ENCODE measurements around the gene TBC1D22A. TPM values are rescaled to one million over a fixed set of nuclear protein-coding genes. Genes with fewer than 3 reads are reported as not detected.

The TBC1D22A gene
- total RNA-seq, 2 donors from 2014 or later: 11.5 to 15.4 TPM

- no peak overlapping the region for H3K27ac ChIP-seq
These were observed 301.2 kb downstream of the TBC1D22A start for GRCh38 chr22:47063606-47064005.

DNA sequence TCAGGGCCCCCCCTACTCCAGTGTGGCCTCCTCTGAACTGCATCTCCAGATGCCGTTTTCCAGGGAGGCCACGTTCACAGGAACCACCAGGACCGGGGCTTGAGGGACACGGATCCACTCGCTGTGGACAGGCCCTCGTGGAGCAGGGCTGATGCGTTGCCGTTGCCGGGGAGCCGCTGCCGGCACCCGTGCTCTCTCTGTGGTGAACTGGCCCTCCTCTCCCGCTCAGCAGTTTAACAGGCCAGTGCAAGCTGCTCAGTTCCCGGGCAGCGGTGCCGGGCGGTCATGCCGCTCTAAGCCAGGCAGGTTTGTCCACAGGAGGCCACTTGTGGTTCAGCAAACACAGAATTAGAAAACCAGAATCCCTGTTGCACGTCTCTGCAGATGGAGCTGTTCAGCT lies 301.6 kb downstream of the TBC1D22A start:
- H3K4me3 ChIP-seq: no peak overlapping the region
- TF ChIP-seq, protein P1, sequence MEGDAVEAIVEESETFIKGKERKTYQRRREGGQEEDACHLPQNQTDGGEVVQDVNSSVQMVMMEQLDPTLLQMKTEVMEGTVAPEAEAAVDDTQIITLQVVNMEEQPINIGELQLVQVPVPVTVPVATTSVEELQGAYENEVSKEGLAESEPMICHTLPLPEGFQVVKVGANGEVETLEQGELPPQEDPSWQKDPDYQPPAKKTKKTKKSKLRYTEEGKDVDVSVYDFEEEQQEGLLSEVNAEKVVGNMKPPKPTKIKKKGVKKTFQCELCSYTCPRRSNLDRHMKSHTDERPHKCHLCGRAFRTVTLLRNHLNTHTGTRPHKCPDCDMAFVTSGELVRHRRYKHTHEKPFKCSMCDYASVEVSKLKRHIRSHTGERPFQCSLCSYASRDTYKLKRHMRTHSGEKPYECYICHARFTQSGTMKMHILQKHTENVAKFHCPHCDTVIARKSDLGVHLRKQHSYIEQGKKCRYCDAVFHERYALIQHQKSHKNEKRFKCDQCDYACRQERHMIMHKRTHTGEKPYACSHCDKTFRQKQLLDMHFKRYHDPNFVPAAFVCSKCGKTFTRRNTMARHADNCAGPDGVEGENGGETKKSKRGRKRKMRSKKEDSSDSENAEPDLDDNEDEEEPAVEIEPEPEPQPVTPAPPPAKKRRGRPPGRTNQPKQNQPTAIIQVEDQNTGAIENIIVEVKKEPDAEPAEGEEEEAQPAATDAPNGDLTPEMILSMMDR (IDR thresholded peaks at IDR 0.05): no peak
- no peak overlapping the region for H3K27ac ChIP-seq
- H3K27me3 ChIP-seq: no peaks in the 10 kb centered on the region
- no peaks in the 10 kb centered on the region for H3K9me3 ChIP-seq
- DNase-seq (ENCODE audit: low spot score): no peak
- H3K36me3 ChIP-seq: peaks cover 3% of the 10 kb centered on the region
- H3K4me1 ChIP-seq: no peaks in the 10 kb centered on the region

More at GRCh38 chr22:47063606-47064005, 301.2 kb downstream of the TBC1D22A start:
- H3K27me3 ChIP-seq: no peaks in the 10 kb centered on the region
- no peaks in the 10 kb centered on the region for H3K4me1 ChIP-seq
- no peak for DNase-seq (ENCODE audit: low spot score)
- no peak overlapping the region for H3K4me3 ChIP-seq
- TF ChIP-seq, protein P1 (IDR thresholded peaks at IDR 0.05): no peak
- no peaks in the 10 kb centered on the region for H3K9me3 ChIP-seq
- peaks cover 4% of the 10 kb centered on the region for H3K36me3 ChIP-seq

- Histone ChIP-seq H3K4me3 (no peak overlapping the region), H3K27me3 (no peaks in the 10 kb centered on the region), H3K27ac (no peak overlapping the region), H3K36me3 (no peaks in the 10 kb centered on the region), H3K9me3 (no peaks in the 10 kb centered on the region), H3K4me1 (no peaks in the 10 kb centered on the region)
- no peak for DNase-seq (ENCODE audit: low spot score)
- TF ChIP-seq, protein P1 (IDR thresholded peaks at IDR 0.05): no peak
These were observed 302.0 kb downstream of the TBC1D22A start for GRCh38 chr22:47064416-47064815.

- DNase-seq (ENCODE audit: low spot score): no peak
- Histone ChIP-seq H3K9me3 (no peaks in the 10 kb centered on the region), H3K4me3 (no peak overlapping the region), H3K27ac (no peak overlapping the region), H3K4me1 (no peaks in the 10 kb centered on the region), H3K36me3 (no peaks in the 10 kb centered on the region), H3K27me3 (no peaks in the 10 kb centered on the region)
- TF ChIP-seq, protein P1 (IDR thresholded peaks at IDR 0.05): no peak
These were observed 303.5 kb downstream of the TBC1D22A start for GRCh38 chr22:47065756-47066615.

DNA sequence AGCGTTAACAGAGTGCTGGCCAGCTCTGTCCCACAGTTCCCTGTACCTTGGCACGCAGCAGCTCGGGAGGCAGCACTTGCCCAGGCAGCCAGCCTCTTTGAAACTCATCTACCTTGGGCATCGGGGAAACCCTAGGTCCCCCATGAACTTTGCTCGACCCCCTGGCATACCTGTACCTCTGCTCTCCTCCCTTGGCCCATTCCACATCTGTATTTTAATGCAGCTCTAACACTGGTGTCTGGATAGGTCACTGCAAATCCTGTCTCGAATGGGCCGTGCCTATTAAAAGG lies 304.1 kb downstream of the TBC1D22A start:
- no peaks in the 10 kb centered on the region for H3K36me3 ChIP-seq
- H3K27ac ChIP-seq: no peak overlapping the region
- TF ChIP-seq, protein P1 (IDR thresholded peaks at IDR 0.05): no peak
- no peaks in the 10 kb centered on the region for H3K27me3 ChIP-seq
- no peak overlapping the region for H3K4me3 ChIP-seq
- no peak for DNase-seq (ENCODE audit: low spot score)
- no peaks in the 10 kb centered on the region for H3K4me1 ChIP-seq
- no peaks in the 10 kb centered on the region for H3K9me3 ChIP-seq

Measured in right atrium auricular region (tissue), 2 donors.